GM11168 (cell line): ENCODE results near the gene KRTAP5-3.

Source experiments
- in situ Hi-C: fragments of 300-500 bp; cut with MboI; formaldehyde crosslinking; loops from one replicate; pipeline ENCODE4 v1.12.0; 2022; ENCODE audit warnings: low sequenced_read_pairs; ENCODE audit not compliant: unreplicated experiment

The KRTAP5-3 gene

GRCh38 chr11:1567721-1568100, 40.6 kb downstream of the KRTAP5-3 start:
- in situ Hi-C loops: no loop called here

GRCh38 chr11:1567052-1567720, 41.1 kb downstream of the KRTAP5-3 start:
- in situ Hi-C loops: no loop called here

- in situ Hi-C loops: no loop called here
Measured at GRCh38 chr11:1566381-1567051, 41.7 kb downstream of the KRTAP5-3 start.

- in situ Hi-C loops: no loop called here
Measured at GRCh38 chr11:1565904-1566247, 42.4 kb downstream of the KRTAP5-3 start.

GRCh38 chr11:1565173-1565903, 42.9 kb downstream of the KRTAP5-3 start:
- in situ Hi-C loops: no loop called here

GRCh38 chr11:1564535-1565172, 43.6 kb downstream of the KRTAP5-3 start:
- in situ Hi-C loops: no loop called here

GRCh38 chr11:1563697-1564534, 44.3 kb downstream of the KRTAP5-3 start:
- in situ Hi-C loops: no loop called here

- in situ Hi-C loops: no loop called here
Measured at GRCh38 chr11:1563149-1563638, 45.1 kb downstream of the KRTAP5-3 start.

GRCh38 chr11:1562469-1563148, 45.7 kb downstream of the KRTAP5-3 start:
- in situ Hi-C loops: no loop called here

GRCh38 chr11:1561955-1562354, 46.3 kb downstream of the KRTAP5-3 start:
- in situ Hi-C loops: no loop called here

- in situ Hi-C loops: no loop called here
Measured at GRCh38 chr11:1561266-1561665, 47.0 kb downstream of the KRTAP5-3 start.

GRCh38 chr11:1560649-1561251, 47.5 kb downstream of the KRTAP5-3 start:
- in situ Hi-C loops: no loop called here

GRCh38 chr11:1560002-1560648, 48.1 kb downstream of the KRTAP5-3 start:
- in situ Hi-C loops: no loop called here

GRCh38 chr11:1559111-1559951, 48.9 kb downstream of the KRTAP5-3 start:
- in situ Hi-C loops: no loop called here

- in situ Hi-C loops: no loop called here
Measured at GRCh38 chr11:1558775-1559110, 49.5 kb downstream of the KRTAP5-3 start.

- in situ Hi-C loops: no loop called here
Measured at GRCh38 chr11:1557904-1558774, 50.1 kb downstream of the KRTAP5-3 start.
